NCI-H1048 (cell line): ENCODE data around the gene HIBCH.
A peak's percentile ranks its signal among the peaks of the same experiment; 100 is the strongest.
"Not testable (repeated sequence)": the region's sequence is repeated elsewhere in the genome, so short reads cannot be mapped to it uniquely, and the experiment has no call there.

ENCODE experiments used
- DNase-seq: peaks from one replicate; lab custom pipeline; 2025; lab: John Stamatoyannopoulos, UW

HIBCH gene

GRCh38 chr2:190304404-190304803 lies 15.2 kb downstream of the HIBCH start:
- DNase-seq: no peak

- DNase-seq: no peak
Measured at GRCh38 chr2:190303647-190304046, 16.0 kb downstream of the HIBCH start.

- no peak for DNase-seq
Measured at GRCh38 chr2:190302052-190302451, 17.6 kb downstream of the HIBCH start.

GRCh38 chr2:190301032-190301431 lies 18.6 kb downstream of the HIBCH start:
- no peak for DNase-seq

- not testable (repeated sequence) for DNase-seq
Measured at GRCh38 chr2:190297880-190298279, 21.7 kb downstream of the HIBCH start.

- DNase-seq: no peak
Measured at GRCh38 chr2:190283783-190284182, 35.8 kb downstream of the HIBCH start.

GRCh38 chr2:190280565-190281350 lies 38.9 kb downstream of the HIBCH start:
- no peak for DNase-seq

GRCh38 chr2:190279256-190280134 lies 40.1 kb downstream of the HIBCH start:
- not testable (repeated sequence) for DNase-seq

GRCh38 chr2:190277234-190278112 lies 42.2 kb downstream of the HIBCH start:
- DNase-seq: peak; percentile 21

- DNase-seq: no peak
Measured at GRCh38 chr2:190272457-190272842, 47.2 kb downstream of the HIBCH start.

GRCh38 chr2:190271783-190272456 lies 47.7 kb downstream of the HIBCH start:
- DNase-seq: no peak

- DNase-seq: no peak
Measured at GRCh38 chr2:190270298-190270697, 49.3 kb downstream of the HIBCH start.

GRCh38 chr2:190269699-190270098 lies 49.9 kb downstream of the HIBCH start:
- not testable (repeated sequence) for DNase-seq

- no peak for DNase-seq
Measured at GRCh38 chr2:190267302-190267701, 52.3 kb downstream of the HIBCH start.

- DNase-seq: no peak
Measured at GRCh38 chr2:190266314-190266713, 53.3 kb downstream of the HIBCH start.

- no peak for DNase-seq
Measured at GRCh38 chr2:190261851-190262250, 57.8 kb downstream of the HIBCH start.

GRCh38 chr2:190256087-190256486 lies 63.5 kb downstream of the HIBCH start:
- DNase-seq: no peak

- DNase-seq: no peak
Measured at GRCh38 chr2:190255676-190256075, 64.0 kb downstream of the HIBCH start.

- DNase-seq: no peak
Measured at GRCh38 chr2:190254063-190254850, 65.4 kb downstream of the HIBCH start.

- no peak for DNase-seq
Measured at GRCh38 chr2:190250421-190250820, 69.2 kb downstream of the HIBCH start.
